Nasal cavity respiratory epithelium epithelial cell of viscerocranial mucosa (primary cell): Measurements from ENCODE around the gene UPK3BL2. TPM values are rescaled to one million over a fixed set of nuclear protein-coding genes. Genes with fewer than 3 reads are reported as not detected.

Experiments used
- total RNA-seq: library from RNA; depleted of rRNA; stranded (reverse); fragments of >200 nt; gene quantifications from 2 replicates; pipeline ENCODE4 v1.2.3, GENCODE V29; 2014

UPK3BL2 gene, protein sequence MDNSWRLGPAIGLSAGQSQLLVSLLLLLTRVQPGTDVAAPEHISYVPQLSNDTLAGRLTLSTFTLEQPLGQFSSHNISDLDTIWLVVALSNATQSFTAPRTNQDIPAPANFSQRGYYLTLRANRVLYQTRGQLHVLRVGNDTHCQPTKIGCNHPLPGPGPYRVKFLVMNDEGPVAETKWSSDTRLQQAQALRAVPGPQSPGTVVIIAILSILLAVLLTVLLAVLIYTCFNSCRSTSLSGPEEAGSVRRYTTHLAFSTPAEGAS
- total RNA-seq, result 2.4 and 72.2 TPM in 2 replicates

DNA sequence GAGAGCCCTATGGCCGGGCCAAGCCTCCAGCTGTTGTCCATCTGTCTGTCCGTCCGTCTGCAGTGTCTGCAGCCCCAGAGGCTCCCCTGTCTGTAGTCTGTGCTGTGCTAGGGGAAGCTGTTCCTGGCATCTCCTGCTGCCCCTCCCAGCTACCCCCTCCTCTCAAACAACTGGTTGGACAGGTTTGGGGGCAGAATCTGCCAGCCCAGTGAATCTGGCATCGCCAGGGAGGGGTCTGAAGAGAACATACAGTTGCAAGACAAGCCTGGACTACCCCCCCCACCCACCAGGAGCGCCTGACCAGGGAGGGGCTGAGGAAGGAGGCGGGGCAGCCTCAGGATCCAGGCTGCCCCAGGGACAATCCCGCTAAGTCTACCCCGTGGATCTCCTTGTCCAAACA is at the start of gene UPK3BL2:
UPK3BL2 (minus strand) TSS at position 101 of the 400 bp plus-strand sequence; CDS start at position 41, 60 bp downstream.

DNA sequence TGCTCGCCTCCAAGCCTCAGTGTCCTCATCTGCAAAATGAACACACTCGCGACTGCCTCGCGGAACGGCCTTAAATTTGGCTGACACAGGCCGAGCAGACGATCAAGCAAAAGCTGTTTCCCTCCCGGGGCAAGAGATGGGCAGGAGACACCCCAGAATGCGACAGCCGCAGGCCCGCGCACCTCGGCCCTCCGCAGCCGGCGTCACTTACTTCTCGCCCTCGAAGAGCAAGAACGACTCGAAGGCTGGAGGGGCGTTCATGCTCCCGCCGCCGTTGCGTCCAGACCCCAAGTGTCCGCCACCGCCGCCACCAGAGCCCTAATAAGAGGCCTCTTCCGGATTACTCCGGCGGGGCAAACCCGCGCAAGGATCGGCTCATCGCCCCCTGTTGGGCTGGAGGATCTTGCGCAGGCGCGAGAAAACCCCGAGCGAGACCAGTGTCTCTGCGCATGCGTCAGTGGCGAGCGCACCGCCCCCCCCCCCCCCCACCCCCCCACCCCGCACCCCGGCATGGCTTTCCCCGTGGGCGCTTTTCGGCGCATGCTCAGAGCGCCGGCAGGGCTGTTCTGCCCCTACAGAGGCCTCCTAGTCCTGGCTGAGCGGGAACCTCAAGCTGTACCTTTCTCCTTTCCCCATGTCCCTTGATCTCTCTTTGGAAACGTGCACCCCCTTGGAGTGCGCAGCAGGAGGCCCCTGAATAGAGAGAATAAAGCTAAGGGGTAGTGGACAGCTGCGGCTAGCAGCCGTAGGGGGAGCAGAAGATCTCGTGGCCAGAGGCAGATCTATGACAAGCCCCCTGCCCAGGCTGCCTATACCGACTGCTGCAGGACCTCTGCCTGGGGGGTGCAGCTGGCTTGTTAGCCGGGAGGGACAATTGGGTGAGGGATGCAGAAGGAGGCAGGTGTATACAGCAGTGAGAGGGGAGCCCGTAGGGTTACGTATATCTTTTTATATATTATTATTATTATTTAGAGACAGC is 29.1 kb upstream of the UPK3BL2 start, which contains the start of gene POLR2J3:
POLR2J3 (minus strand) TSS at position 323 of the 979 bp plus-strand sequence; CDS start at position 261, 62 bp downstream.

DNA sequence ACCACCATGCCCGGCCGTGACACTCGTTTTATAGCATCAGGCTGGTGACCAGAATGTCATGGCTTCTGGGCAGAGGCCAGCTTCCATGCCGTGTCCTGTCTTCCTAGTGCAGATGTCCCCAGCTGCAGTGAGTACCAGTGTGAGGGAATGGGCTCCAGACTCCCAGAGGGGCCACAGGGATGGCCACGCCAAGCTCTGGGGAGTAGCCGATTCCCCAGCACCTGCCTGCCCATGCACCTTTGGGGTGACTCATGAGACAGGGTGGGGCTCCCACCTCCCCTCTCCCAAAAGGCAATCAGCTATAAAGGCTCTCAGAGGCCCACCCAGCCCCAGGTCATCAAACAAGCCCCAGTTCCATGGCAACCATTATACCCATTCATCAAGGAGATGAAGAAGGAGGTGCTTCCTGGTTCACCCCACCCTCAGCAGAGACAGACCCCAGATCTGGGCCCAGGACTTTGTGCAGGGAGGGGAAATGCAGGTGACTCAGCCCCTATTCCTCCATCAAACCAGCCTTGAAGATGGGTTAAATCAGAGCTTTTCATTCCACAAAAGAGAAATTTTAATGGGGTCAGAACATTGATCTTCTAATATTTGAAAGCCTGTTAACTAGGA is 7.4 kb upstream of the UPK3BL2 start, which contains the start of gene SPDYE2:
SPDYE2 (plus strand) TSS at position 419 of the 615 bp plus-strand sequence. CDS start 2,030 bp downstream, outside the sequence.

DNA sequence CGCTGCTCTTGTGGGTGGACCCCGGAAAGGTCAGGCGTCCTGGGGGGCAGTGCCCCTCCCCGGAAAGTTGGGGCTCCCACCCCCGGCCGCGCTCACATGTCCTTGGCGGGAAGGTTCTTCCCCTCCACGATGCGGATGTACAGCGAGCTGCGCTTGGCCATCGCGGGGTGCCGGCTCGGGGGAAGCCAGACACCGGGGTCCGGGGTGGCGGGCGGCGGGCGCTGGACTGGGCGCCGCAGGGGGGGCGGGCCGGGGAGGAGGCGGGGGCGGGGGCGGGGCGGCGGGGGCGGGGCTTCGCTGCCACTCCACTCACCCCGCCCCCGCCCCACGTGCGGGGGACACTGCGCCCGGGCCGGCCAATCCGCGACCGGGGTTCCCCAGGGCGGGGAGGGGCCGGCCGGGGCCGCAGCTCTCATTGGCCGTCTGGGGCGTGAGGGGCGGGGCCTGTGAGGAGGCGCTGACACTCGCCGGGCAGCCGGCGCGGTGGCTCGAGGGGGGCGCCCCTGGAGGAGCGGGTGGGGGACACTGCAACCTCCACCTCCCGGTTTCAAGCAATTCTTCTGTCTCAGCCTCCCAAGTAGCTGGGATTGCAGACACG is 25.8 kb downstream of the UPK3BL2 start, which contains the start of gene RASA4B:
RASA4B (minus strand) TSS at position 228 of the 598 bp plus-strand sequence; CDS start at position 161, 67 bp downstream.

Other genes starting within 250 kb of the UPK3BL2 start
- gene SPDYE6, start 187.3 kb downstream of the UPK3BL2 start, total RNA-seq, result not detected in 2 replicates
- gene PRKRIP1, start 147.3 kb downstream of the UPK3BL2 start, total RNA-seq, result 14.4 and 16.0 TPM in 2 replicates
- gene ORAI2, start 110.1 kb downstream of the UPK3BL2 start, total RNA-seq, result 7.5 and 13.2 TPM in 2 replicates
- gene ALKBH4, start 78.8 kb downstream of the UPK3BL2 start, total RNA-seq, result 6.5 and 8.0 TPM in 2 replicates
- gene LRWD1, start 78.7 kb downstream of the UPK3BL2 start, total RNA-seq, result 22.5 and 27.0 TPM in 2 replicates
- 26.8 and 37.6 TPM in 2 replicates for gene POLR2J, start 64.8 kb downstream of the UPK3BL2 start, total RNA-seq
- 0.85 and 1.0 TPM in 2 replicates for gene RASA4B, start 25.9 kb downstream of the UPK3BL2 start, total RNA-seq
- not detected in 2 replicates for gene SPDYE2, start 7.5 kb upstream of the UPK3BL2 start, total RNA-seq
- 10.3 and 10.9 TPM in 2 replicates for gene POLR2J3, start 28.9 kb upstream of the UPK3BL2 start, total RNA-seq
- gene RASA4, start 73.1 kb upstream of the UPK3BL2 start, total RNA-seq, result 1.7 and 2.9 TPM in 2 replicates
- gene UPK3BL1, start 99.1 kb upstream of the UPK3BL2 start, total RNA-seq, result 40.0 and 90.6 TPM in 2 replicates
- not detected in 2 replicates for gene SPDYE2B, start 106.6 kb upstream of the UPK3BL2 start, total RNA-seq
- gene POLR2J2, start 128.0 kb upstream of the UPK3BL2 start, total RNA-seq, result 1.2 and 1.4 TPM in 2 replicates
- 7.2 and 13.0 TPM in 2 replicates for gene FAM185A, start 205.3 kb upstream of the UPK3BL2 start, total RNA-seq